NCI-H128 (cell line): ENCODE measurements around the gene USP2.
A peak's percentile ranks its signal among the peaks of the same experiment; 100 is the strongest.

Experiments
- DNase-seq: peaks from one replicate; lab custom pipeline; 2025; ENCODE audit not compliant: unreplicated experiment; lab: John Stamatoyannopoulos, UW

The USP2 gene, protein sequence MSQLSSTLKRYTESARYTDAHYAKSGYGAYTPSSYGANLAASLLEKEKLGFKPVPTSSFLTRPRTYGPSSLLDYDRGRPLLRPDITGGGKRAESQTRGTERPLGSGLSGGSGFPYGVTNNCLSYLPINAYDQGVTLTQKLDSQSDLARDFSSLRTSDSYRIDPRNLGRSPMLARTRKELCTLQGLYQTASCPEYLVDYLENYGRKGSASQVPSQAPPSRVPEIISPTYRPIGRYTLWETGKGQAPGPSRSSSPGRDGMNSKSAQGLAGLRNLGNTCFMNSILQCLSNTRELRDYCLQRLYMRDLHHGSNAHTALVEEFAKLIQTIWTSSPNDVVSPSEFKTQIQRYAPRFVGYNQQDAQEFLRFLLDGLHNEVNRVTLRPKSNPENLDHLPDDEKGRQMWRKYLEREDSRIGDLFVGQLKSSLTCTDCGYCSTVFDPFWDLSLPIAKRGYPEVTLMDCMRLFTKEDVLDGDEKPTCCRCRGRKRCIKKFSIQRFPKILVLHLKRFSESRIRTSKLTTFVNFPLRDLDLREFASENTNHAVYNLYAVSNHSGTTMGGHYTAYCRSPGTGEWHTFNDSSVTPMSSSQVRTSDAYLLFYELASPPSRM

DNA sequence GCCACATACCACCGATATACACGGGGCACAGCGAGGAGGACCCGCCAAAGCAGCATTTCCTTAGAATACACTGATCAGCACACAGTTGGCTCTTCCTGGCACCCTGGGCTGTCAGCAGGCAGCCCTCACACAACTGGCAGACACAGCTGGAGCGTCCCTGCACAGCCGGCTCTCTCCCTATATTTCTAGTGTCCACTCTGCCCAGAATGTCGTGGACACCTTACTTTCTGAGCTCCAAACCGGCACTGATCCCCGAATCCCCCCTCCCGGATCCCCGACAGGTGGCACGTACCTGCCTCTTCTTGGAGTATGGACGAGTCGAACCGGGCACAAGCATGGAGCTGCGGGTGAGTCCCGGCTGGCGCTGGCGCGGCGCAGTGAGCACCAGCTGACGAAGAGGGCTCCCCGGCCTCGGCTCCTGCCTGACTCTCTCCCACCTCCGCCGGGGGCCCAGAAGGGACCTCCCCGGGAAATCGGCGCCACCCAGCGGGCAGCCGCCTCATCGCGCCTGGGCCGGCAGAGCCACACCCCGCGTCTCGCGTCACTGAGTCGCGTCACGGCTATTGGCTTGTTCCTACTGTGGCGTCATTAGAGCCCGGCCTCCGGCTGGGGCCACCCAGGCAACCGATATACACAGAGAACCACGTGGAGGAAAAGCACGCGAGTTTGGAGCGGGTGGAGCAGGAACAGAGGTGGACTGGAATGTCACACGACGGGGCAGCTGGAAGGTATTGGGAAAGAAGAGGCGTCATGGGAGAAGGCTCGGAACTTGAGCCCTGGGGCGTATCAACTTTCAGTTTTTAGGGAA is at the start of gene USP2:
Gene USP2, minus strand, starts transcription at position 510 of the 808 bp plus-strand sequence. CDS start 8,210 bp downstream, outside the sequence.
- peak; percentile 86 for DNase-seq

DNA sequence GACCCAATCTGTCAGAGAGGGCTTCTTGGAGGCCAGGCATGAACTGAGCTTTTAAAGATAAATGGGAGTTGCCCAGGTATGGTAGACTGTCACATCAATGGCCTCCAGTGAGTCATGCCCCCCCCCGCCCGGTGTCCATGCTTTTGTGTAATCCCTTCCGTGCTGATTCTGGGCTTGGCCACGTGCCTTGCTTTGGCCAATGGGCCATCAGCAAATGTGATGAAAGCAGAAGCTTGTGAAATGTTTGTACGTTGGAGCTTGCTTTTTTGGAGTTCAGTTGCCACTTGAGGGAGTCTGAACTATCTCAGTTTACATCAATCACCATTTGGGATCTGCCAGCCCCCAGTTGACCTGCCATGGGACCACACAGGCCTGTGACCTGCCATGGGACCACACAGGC is 45.8 kb upstream of the USP2 start:
- no peak for DNase-seq

DNA sequence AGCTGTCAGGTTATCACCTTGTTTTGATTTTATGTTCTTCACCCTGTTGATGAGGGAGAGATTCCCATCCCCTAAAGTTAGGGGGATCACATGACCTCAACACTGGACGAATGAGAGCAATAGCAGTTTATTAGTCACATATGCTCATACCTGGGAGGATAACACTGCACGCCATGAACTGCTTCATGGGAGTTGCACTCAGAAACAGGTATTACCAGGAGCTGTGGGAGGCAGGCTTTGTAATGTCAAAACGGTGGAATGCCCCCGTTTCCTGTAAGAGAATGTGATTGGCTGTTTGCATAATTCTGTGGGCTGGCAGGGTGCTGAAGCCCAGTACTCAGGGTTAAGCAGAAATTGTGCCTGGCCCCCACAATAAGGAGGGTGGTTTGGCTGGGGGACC is 44.7 kb upstream of the USP2 start:
- no peak for DNase-seq

DNA sequence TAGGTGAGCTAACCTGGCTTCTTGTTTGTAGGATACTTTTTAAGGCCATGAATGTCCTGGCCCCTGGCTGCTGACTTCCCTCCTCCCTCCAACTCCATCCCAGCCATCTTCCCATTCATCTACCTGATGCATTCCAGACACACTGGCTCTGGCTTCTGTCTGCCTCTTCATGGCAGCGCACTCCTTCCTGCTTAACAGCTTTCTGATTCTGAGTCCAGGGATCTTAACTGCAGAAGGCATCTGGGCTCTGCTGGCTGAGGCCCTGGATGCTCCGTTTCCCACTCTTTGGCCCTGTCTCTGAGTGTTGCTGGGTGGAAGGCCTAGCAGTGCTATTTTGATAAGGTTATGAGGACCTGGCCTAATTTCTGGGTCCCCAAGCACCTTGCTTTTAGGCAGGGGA is 43.3 kb upstream of the USP2 start:
- DNase-seq = no peak

DNA sequence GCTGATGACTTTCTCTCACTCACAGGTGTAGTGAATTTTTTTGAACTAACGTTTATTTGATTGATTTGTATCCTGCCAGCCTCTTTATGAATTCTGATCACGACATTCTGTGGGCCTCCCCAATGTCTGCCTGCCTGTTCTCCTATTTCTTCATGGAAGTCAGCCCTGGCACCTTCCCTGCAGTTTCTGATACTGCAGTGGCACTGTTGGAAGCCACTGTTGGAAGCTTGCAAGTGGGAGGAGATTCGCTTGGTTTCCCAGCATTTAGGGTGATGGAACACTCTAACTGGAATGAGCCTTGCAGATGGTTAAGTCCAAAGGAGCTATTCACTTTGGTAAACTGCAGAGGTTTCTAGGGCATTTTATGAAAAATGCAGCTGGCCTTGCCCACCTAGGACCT is 42.8 kb upstream of the USP2 start:
- DNase-seq = no peak

DNA sequence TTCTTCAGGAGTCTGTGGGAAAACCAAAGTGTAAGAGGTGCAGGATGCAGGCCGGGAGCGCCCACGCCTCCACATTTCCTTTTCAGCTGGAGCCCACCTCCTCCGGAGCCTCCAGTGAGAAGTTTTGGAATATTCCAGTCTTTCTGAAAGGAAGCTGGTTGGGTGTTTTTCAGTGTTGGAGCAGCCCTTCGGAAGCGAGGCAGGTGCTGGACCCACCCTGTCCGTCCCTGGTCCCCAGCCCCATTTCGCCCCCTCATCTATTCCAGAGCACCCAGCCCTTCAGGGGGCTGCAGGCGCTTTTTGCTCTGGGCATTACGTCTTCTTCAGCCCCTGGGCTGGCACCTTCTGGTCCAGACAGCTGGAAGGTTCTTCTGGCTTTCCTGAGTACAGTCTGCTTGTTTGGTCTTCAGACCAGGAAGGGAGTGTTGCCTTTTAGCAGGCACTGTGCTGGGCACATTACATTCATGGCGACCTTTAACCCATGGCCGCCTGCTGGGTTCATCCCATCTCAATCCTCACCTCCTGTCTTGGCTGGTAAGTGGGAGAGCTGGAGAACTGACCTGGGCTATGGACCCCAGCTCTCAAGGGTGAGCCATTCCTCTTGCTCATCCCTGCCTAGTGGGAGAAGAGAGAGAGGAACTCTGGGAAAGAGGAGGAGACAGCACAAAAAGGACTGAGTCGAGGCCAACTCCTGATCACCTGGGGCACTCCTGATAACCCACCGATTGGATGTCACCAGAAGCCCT is 42.2 kb upstream of the USP2 start:
- DNase-seq = no peak

DNA sequence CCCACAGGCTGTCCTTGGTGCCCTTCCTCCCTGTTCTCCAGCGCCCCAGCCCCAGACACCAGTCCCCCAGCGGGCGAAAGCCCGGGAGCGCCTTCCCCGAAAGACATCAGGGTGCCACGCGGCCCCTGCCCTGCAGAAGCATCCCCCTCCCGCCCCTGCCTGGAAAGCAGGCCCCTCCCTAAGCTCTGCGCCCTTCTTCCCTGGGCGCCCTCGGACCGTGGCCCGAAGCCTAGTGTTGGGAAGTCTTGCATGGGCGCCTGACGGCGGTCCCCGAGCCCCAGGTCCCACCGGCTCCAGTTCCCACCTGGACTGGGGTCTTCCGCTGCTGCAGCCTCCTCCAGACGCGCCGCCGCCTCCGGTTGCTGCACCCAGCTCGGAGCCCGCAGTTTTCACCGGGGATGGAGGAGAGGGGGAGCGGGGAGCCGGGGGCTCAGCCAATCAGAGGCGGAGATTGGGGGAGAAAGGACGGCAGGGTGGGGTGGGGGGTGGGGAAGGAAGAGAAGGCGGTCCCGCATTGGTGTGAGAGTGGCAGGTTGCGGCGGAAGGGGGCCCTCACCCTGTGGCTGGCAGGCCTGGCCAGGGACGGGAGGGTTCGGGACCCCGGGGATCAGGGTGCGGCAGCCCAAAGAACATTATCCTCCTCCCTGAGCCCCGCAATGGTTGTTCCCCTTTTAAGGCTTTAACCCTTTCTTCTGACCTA is 41.5 kb upstream of the USP2 start, which contains the start of gene THY1:
Gene THY1, minus strand, starts transcription at position 364 of the 700 bp plus-strand sequence. CDS start 2,267 bp downstream, outside the sequence.
- DNase-seq = no peak

DNA sequence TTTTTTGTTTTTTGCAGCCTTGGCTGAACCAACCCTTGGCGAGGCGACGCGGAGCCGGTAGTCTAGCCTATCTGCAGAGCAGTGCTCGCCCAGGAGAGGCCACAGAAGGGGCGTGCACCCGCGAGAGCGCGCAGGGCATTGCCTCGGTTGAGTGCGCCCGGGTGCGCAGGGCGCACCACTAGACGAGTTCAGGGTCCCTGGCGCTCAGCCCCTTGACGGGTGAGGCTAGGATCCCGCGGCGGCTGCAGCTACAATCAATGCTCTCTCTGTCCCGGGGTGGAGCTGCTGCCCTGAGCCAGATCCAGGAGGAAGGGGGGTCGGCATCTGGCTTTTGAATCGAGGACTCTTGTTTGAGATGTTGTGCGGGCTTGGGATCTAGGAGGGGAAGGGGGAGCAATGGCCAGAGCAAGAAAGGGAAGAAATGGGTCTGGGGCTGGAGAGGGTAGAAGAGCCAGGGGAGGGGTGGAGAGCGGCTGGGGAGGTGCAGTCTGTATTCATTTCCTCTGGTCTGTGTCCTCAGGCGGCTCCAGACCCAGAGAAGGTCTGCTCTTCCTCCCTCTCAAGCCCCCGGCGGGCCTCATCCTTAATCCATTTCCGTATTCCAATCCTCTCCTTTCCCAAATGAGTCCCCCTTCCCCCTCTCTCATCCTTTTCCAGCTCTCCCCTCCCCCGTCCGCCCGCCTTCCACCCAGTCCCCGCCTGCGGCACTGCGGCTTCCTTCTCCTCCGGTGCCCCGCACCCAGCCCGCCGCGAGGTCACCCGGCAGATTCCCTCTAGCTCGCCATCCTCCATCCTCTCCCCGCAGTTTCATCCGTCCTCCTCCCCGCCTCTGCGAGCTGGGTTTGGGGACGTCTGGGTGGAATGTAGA is 40.7 kb upstream of the USP2 start:
- DNase-seq = no peak

DNA sequence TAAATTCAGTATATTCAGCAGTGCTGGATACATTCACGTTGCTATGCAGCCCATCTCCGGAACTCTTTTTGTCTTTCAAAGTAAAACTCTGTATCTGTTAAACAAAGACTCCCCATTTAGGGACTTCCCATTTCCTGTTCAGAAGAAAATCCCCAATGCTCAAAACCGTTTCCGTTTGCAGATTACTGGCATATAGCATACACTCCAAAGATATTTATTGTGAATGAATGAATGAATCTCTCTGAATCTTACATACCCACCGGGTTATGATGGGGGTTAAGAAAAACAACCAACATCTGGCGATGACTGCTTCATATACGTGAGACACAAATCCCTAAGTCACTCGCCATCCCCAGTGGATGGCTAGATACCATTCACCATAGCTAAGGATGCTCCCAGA is 39.9 kb upstream of the USP2 start:
- no peak for DNase-seq

DNA sequence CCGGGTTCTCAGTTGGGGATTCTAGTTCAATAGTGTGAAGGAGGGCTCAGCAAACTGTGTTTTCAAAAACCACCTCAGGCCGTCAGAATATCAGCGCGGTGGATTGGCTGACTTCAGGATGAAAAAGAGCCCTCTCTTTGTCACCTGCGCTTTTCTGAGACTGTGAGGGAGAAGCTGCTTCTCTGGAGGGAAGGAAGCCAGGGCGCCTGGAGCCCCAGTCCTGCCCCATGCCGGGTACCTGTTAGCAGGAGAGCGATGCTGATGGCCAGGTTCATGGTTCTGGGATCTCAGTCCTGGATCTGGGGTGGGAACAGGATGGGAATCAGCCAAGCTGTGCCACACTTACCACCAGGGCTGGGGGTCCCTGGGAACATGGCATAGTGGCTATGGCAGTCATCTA is 39.1 kb upstream of the USP2 start:
- no peak for DNase-seq

DNA sequence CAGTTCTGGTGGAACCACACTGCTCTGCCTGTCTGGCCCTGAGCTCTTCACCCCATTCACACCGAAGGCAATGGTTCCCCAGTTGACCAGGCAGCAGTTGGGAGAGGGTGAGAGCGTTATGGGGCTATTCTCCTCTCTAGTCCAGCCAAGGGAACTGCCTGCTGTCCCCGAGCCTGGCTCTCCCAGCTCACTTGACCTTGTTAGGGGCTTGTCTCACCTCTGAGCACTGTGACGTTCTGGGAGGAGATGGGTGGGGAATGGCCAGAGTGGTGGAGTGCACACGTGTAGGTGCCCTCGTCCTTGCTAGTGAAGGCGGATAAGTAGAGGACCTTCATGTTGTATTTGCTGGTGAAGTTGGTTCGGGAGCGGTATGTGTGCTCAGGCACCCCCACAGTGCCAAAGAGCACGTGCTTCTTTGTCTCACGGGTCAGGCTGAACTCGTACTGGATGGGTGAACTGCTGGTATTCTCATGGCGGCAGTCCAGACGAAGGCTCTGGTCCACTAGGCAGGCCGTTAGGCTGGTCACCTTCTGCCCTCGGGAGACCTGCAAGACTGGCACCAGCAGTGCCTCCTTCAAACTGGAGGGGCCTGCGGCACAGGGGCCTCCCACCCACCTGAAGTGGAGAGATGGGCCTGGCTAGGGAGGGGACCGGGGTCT is 38.5 kb upstream of the USP2 start:
- no peak for DNase-seq

DNA sequence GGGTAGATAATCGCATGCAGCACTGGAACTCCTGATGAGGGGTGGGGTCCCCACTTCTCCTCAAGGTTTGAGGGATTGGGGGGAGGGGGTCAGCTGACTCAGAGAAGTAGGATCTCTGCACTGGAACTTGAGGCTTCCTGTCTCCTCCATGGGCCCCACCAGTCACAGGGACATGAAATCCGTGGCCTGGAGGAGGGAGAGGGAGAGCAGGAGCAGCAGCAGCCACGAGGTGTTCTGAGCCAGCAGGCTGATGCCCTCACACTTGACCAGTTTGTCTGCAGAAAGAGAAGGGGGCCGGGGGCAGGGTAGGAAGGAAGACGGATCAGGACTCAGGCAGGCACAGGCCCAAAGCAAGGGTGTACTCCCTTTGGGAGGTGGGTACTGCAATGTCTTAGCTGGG is 37.8 kb upstream of the USP2 start:
- DNase-seq = no peak

DNA sequence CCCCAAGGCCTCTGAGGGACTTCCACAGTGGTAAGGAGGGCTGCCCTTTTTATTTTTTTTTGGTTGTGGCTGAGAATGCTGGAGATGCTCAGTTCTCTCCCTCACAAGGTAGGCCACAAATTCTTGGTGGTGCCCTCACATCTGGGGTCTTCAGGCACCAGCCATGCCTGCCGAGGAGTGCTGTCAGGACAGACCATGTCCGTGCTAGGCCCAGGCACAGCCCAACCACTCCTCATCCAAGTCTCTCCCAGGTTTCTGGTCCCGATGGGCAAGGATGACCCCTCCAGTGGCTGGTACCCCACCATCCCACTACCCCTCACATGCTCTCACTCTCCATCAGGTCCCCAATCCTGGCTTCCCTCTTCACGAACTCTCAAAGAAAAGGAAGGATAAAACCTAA is 37.3 kb upstream of the USP2 start:
- no peak for DNase-seq

DNA sequence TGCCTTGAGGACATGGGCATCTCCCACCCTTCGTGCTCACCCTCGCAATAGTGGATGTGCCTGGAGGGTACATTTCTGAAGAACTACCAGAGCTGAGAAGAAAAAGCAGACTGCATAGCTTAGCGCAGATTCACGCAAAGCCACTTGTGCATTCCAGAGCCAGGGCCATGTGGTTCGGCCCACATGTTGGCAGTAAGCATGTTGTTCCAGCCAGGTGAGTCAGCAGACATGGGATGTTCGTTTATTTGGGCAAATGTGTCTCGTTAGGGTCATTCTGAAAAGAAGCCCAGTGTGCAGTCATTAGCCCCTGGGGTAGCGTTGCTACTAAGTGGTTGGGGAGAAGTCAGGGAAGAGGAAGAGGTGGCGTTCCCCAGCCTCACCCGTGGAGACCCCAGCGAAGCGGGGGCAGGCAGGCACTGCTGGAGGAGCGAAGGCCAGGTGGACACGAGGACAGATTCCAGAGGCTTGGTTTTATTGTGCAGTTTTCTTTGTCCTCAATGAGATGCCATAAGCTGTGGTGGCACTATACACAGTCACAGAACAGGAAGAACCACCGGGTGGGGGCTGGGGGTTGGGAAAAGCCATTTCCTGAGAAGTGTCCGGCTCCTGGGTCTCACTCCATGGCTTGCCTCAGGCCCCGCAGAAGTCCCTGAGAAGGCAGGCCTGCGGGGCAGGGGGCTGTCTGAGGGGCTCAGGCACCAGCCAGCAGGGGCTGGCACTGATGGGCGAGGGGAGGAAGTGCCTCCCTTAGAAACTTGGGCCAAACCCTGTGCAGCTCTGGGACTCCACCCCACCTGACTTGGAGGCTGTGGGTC is 36.4 kb upstream of the USP2 start:
- no peak for DNase-seq

DNA sequence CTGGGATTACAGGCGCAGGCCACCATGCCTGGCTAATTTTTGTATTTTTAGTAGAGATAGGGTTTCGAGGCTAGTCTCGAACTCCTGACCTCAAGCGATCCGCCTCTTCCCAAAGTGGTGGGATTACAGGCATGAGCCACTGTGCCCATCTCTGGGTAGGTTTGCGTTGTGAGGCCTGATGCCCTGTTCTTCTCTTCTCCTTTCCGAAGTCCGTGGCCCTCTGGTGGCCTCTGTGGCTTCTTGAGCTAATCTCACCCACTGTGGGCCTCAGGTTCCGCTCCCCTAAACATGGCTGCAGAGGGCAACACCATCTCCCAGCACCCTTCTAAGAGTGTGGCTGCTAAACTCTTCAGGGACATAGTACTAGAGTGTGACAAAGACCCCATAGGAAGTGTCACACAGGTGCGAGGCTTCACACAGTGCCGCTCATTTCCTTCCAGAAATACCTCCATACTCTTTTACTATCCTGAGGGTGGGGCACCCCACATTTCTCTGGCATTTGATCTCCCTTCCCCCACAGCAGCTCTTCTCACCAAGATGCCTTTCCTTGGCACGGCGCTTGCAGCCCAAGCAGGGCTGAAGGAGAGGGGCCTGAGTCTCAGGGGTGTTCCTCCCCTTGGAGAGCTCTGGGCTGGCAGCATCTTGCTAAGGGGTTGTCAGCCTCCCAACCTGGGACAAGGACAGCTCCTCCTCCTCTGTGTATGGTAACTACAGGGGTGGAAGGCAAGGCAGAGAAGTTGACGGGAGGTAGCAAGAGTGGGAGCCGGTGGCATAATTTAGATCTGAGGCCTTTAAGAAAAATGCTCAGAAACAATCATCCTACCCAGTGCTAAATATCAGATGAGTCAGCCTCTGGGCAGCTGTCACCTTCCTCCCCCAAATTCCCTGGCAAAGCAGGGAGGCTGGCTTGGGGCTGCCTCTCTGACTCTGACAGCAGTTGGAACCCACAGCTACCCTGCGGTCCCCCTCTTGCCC is 35.4 kb upstream of the USP2 start:
- no peak for DNase-seq

DNA sequence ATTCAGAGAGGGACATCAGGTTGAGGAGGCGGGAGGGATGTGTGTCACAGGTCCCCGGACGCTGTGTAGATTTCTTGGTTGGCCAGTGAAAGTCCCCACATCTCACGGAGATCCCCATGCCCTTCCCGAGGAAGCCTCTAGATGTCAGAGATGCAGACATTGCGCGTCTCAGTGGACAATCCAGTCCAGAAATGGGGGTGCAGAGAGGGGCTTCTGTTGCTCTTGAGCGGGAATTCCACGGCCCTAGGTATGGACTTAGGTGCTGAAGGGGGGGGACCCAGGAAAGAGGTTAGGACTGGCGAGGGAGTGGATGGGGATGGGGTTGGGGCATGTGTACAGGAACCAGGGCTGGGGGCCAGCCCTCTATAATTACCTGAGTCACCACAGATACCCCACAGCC is 34.5 kb upstream of the USP2 start:
- no peak for DNase-seq

DNA sequence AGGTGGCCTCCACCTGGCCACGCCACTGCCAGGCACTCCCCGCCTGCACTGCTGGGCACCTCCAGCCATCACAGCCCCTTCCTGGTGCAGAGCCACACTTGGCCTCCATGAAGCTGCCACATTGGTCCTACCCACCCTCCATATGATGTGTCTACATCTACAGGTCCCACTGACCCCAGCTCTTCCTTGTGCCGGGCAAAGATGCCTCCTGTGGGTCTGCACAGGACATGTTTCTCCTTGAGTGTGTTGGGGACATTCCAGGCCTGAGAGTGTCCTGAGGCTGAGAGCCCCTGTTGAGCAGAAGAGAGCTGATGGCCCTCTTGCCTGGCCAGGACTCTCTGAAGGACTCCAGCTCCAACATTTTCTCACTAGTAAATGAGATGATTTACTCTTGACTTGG is 34.0 kb upstream of the USP2 start:
- DNase-seq = no peak
